IMR-90 (cell line): ENCODE measurements around the gene EFEMP1. TPM values are rescaled to one million over a fixed set of nuclear protein-coding genes. Genes with fewer than 3 reads are reported as not detected.

Experiments used
- ATAC-seq: fragments of 200-7000 bp; cut with Tn5 transposase; 2 replicates; pipeline ENCODE4 v1.9.1; 2020; ENCODE audit warnings: low read depth, mild to moderate bottlenecking, moderate library complexity
- BruUV-seq: library from RNA; stranded (reverse); fragments of 400-500 nt; replicated peaks from 2 replicates; lab custom pipeline; 2021; lab: Mats Ljungman, UMichigan
- CTCF ChIA-PET: fragments of 300-600 bp; formaldehyde crosslinking; extraction: SDS; loops from one replicate; lab custom pipeline; 2021; ENCODE audit warnings: antibody characterized with exemption; lab: Yijun Ruan, JAX
- POLR2A ChIA-PET: fragments of 300-600 bp; sonication (Branson Sonifier 250); formaldehyde crosslinking; loops from one replicate; lab custom pipeline; 2022; ENCODE audit warnings: antibody characterized with exemption; ENCODE audit not compliant: unreplicated experiment; lab: Charles Lee
- DNase-seq: peaks from one replicate; pipeline ENCODE4 v3.0.0; 2013
- H2AFZ ChIP-seq: replicated peaks from 2 replicates; pipeline ENCODE3; 2013; ENCODE audit warnings: low read length, mild to moderate bottlenecking; ENCODE audit not compliant: poor library complexity
- H2AK5ac ChIP-seq: 2 replicates; pipeline ENCODE4 v1.6.1; 2013; ENCODE audit warnings: low read depth, low read length, inconsistent platforms
- H2AK9ac ChIP-seq: replicated peaks from 2 replicates; pipeline ENCODE3; 2013; ENCODE audit warnings: mild to moderate bottlenecking, low read depth, low read length, moderate library complexity; ENCODE audit not compliant: poor library complexity
- H2BK120ac ChIP-seq: 2 replicates; pipeline ENCODE4 v1.6.1; 2013; ENCODE audit warnings: low read depth, low read length, inconsistent platforms
- H2BK15ac ChIP-seq: 3 replicates; pipeline ENCODE4 v1.6.1; 2013; ENCODE audit warnings: low read depth, low read length, inconsistent platforms
- H2BK20ac ChIP-seq: 2 replicates; pipeline ENCODE4 v1.6.1; 2013; ENCODE audit warnings: low read depth, mild to moderate bottlenecking, inconsistent platforms, low read length, moderate library complexity
- H2BK5ac ChIP-seq: 2 replicates; pipeline ENCODE4 v1.6.1; 2013; ENCODE audit warnings: mild to moderate bottlenecking, low read depth, low read length, inconsistent platforms; ENCODE audit not compliant: poor library complexity, severe bottlenecking
- H3K14ac ChIP-seq: replicated peaks from 2 replicates; pipeline ENCODE4 v1.6.1; 2013; ENCODE audit warnings: low read depth, low read length, inconsistent platforms
- H3K18ac ChIP-seq: 2 replicates; pipeline ENCODE4 v1.6.1; 2013; ENCODE audit warnings: low read depth, low read length, control low read depth
- H3K23ac ChIP-seq: 2 replicates; pipeline ENCODE4 v1.6.1; 2013; ENCODE audit warnings: low read depth, low read length, inconsistent platforms
- H3K27ac ChIP-seq: 2 replicates; pipeline ENCODE4 v1.5.1; 2013; ENCODE audit warnings: mild to moderate bottlenecking, control low read depth, low read length; ENCODE audit not compliant: insufficient read depth
- H3K27me3 ChIP-seq: 2 replicates; pipeline ENCODE4 v1.6.1; 2013; ENCODE audit warnings: low read length; ENCODE audit not compliant: control insufficient read depth, insufficient read depth
- H3K36me3 ChIP-seq: 2 replicates; pipeline ENCODE4 v1.6.1; 2013; ENCODE audit warnings: low read length, mixed read lengths; ENCODE audit not compliant: control insufficient read depth, insufficient read depth
- H3K4ac ChIP-seq: 2 replicates; pipeline ENCODE4 v1.6.1; 2013; ENCODE audit warnings: low read depth, low read length, inconsistent platforms
- H3K4me1 ChIP-seq: 2 replicates; pipeline ENCODE4 v1.6.1; 2013; ENCODE audit warnings: low read length, mixed read lengths; ENCODE audit not compliant: control insufficient read depth, insufficient read depth
- H3K4me2 ChIP-seq: 2 replicates; pipeline ENCODE4 v1.6.1; 2013; ENCODE audit warnings: low read depth, mild to moderate bottlenecking, control low read depth, low read length, moderate library complexity
- H3K4me3 ChIP-seq: 2 replicates; pipeline ENCODE4 v1.5.1; 2013; ENCODE audit warnings: low read depth, mild to moderate bottlenecking, control low read depth, low read length, moderate library complexity; ENCODE audit not compliant: insufficient read depth
- H3K56ac ChIP-seq: 2 replicates; pipeline ENCODE4 v1.6.1; 2013; ENCODE audit warnings: low read length, inconsistent platforms; ENCODE audit not compliant: insufficient read depth; ENCODE audit errors: extremely low read depth
- H3K79me1 ChIP-seq, 2 experiments: 2 replicates each; pipeline ENCODE4 v1.6.1; 2013; ENCODE audit warnings: low read length in 2 of 2, inconsistent platforms in 1 of 2, low read depth in 1 of 2
- H3K9ac ChIP-seq: 2 replicates; pipeline ENCODE4 v1.6.1; 2013; ENCODE audit warnings: low read depth, low read length, control low read depth
- H3K9me1 ChIP-seq: 2 replicates; pipeline ENCODE4 v1.6.1; 2013; ENCODE audit warnings: low read length, inconsistent platforms; ENCODE audit not compliant: insufficient read depth
- H3K9me3 ChIP-seq: 2 replicates; pipeline ENCODE4 v1.6.1; 2013; ENCODE audit warnings: low read length; ENCODE audit not compliant: control insufficient read depth, insufficient read depth
- H4K20me1 ChIP-seq: 2 replicates; pipeline ENCODE4 v1.6.1; 2013; ENCODE audit warnings: low read length, inconsistent platforms; ENCODE audit not compliant: insufficient read depth
- H4K5ac ChIP-seq: 2 replicates; pipeline ENCODE4 v1.6.1; 2013; ENCODE audit warnings: mild to moderate bottlenecking, low read depth, low read length, control low read depth
- H4K8ac ChIP-seq, 2 experiments: 2 replicates each; pipeline ENCODE4 v1.6.1; 2013; ENCODE audit warnings: low read depth in 2 of 2, low read length in 2 of 2, control low read depth in 1 of 2, inconsistent platforms in 1 of 2
- H4K91ac ChIP-seq: 2 replicates; pipeline ENCODE4 v1.6.1; 2013; ENCODE audit warnings: low read depth, low read length, inconsistent platforms; ENCODE audit not compliant: insufficient read depth
- MAFK ChIP-seq: IDR thresholded peaks from 2 replicates; pipeline ENCODE4 v1.6.1; 2012; ENCODE audit warnings: low read depth, low read length, improper control_type of control experiment
- RAD21 ChIP-seq: IDR thresholded peaks from 2 replicates; pipeline ENCODE4 v1.6.1; 2012; ENCODE audit warnings: low read length, improper control_type of control experiment
- SMC3 ChIP-seq: fragments of 150-350 bp; IDR thresholded peaks from 2 replicates; pipeline ENCODE4 v1.6.1; 2016; ENCODE audit warnings: low read depth, mild to moderate bottlenecking, antibody characterized with exemption, low read length, moderate library complexity
- dilution Hi-C: fragments of 300-500 bp; cut with HindIII; formaldehyde crosslinking; loops from one replicate; pipeline ENCODE4 v1.14.3; 2018; ENCODE audit warnings: low sequenced_read_pairs; ENCODE audit not compliant: unreplicated experiment
- in situ Hi-C: fragments of 300-500 bp; cut with MboI; formaldehyde crosslinking; loops from 3 replicates; pipeline ENCODE4 v1.14.3; 2019; ENCODE audit warnings: low sequenced_read_pairs, inconsistent platforms, mixed read lengths
- intact Hi-C: fragments of 100-400 bp; cut with micrococcal nuclease; formaldehyde crosslinking; loops from 2 replicates; pipeline ENCODE4 v1.10.0; 2022
- polyA plus RNA-seq, 3 experiments: library from polyadenylated mRNA; depleted of rRNA; stranded (reverse); fragments of >200 nt; gene quantifications; 2 replicates each; pipeline ENCODE4 v1.2.3, GENCODE V29; 2012; ENCODE audit warnings: low replicate concordance in 1 of 3
- total RNA-seq: library from RNA; depleted of rRNA; stranded (reverse); fragments of >200 nt; gene quantifications from 2 replicates; pipeline ENCODE4 v1.2.3, GENCODE V29; 2012
- TF ChIP-seq, protein P1 (sequence below): conservative IDR thresholded peaks from 2 replicates; pipeline ENCODE4 v1.5.1; 2012; ENCODE audit warnings: mild to moderate bottlenecking, low read depth, low read length, improper control_type of control experiment
- TF ChIP-seq, protein P2 (sequence below): fragments of 150-350 bp; IDR thresholded peaks from 2 replicates; pipeline ENCODE4 v1.6.1; 2017; ENCODE audit warnings: mild to moderate bottlenecking, antibody characterized with exemption, low read length, low read depth

EFEMP1 gene
- total and polyA plus RNA-seq, 2 of the 4 experiments (the other 2 are of a cell fraction) = 214 to 219 TPM

DNA sequence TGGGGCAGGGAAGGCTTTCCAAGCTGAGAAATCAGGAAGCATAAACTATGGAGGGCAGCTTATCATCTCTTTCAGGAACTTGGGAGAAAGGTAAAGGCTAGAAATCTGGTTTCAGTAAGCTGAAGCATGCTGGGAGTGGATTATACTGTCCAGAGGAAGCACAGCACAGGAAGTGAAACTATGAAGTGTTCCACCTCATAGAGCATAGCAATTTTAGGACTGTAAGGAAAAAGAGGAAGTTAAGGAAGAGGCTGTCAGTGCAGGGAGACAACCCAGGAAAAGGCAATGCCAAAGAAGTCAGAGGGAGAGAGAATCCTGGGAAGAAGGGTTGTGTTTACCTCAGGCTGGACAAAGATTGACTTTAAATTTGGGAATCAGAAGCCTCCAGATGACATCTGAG, 51.9 kb downstream of the EFEMP1 start:
- peak overlapping the region; percentile 9 for H2AFZ ChIP-seq
- DNase-seq (no peak), ATAC-seq (no peak)
- ChIA-PET CTCF (no interaction called here), POLR2A (interaction anchor here (0.6 kb wide), 1 partner anchor 33 kb away, joined by 3 read pairs; no protein-coding TSS in a partner anchor)
- in situ Hi-C loops (no loop called here), dilution Hi-C loops (no loop called here), intact Hi-C loops (no loop called here)
- H3K9me3 ChIP-seq = no peaks in the 10 kb centered on the region
- H3K56ac ChIP-seq = no peak overlapping the region
- no peak overlapping the region for H3K4ac ChIP-seq
- H4K8ac ChIP-seq = peak overlapping the region; percentile 16 to 25; a peak in 2 of 4 replicates
- no peak overlapping the region for H2BK20ac ChIP-seq
- no peak overlapping the region for H2AK9ac ChIP-seq
- peaks cover 29% of the 10 kb centered on the region for H3K36me3 ChIP-seq
- no peak overlapping the region for H3K23ac ChIP-seq
- H2BK15ac ChIP-seq = no peak overlapping the region
- H3K9me1 ChIP-seq = peaks cover 11% of the 10 kb centered on the region
- no peak overlapping the region for H3K4me3 ChIP-seq
- no peak overlapping the region for H3K27ac ChIP-seq
- H3K79me1 ChIP-seq = peaks cover 3 to 12% of the 10 kb centered on the region in 2 experiments; a peak in 2 of 4 replicates
- H4K91ac ChIP-seq = peak overlapping the region; percentile 14; the same call in 1 of the 2 replicates
- no peak for TF ChIP-seq MAFK
- TF ChIP-seq SMC3 = no peak
- TF ChIP-seq, protein P1, sequence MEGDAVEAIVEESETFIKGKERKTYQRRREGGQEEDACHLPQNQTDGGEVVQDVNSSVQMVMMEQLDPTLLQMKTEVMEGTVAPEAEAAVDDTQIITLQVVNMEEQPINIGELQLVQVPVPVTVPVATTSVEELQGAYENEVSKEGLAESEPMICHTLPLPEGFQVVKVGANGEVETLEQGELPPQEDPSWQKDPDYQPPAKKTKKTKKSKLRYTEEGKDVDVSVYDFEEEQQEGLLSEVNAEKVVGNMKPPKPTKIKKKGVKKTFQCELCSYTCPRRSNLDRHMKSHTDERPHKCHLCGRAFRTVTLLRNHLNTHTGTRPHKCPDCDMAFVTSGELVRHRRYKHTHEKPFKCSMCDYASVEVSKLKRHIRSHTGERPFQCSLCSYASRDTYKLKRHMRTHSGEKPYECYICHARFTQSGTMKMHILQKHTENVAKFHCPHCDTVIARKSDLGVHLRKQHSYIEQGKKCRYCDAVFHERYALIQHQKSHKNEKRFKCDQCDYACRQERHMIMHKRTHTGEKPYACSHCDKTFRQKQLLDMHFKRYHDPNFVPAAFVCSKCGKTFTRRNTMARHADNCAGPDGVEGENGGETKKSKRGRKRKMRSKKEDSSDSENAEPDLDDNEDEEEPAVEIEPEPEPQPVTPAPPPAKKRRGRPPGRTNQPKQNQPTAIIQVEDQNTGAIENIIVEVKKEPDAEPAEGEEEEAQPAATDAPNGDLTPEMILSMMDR = no peak
- TF ChIP-seq RAD21 = no peak
- TF ChIP-seq, protein P2, sequence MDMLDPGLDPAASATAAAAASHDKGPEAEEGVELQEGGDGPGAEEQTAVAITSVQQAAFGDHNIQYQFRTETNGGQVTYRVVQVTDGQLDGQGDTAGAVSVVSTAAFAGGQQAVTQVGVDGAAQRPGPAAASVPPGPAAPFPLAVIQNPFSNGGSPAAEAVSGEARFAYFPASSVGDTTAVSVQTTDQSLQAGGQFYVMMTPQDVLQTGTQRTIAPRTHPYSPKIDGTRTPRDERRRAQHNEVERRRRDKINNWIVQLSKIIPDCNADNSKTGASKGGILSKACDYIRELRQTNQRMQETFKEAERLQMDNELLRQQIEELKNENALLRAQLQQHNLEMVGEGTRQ = no peak
- H3K4me1 ChIP-seq = peaks cover 11% of the 10 kb centered on the region
- H2BK120ac ChIP-seq = peak overlapping the region; percentile 10; the same call in 1 of the 2 replicates
- no peak overlapping the region for H3K4me2 ChIP-seq
- no peak overlapping the region for H3K14ac ChIP-seq
- no peaks in the 10 kb centered on the region for H4K20me1 ChIP-seq
- H3K18ac ChIP-seq = peak overlapping the region; percentile 2; the same call in 1 of the 2 replicates
- no peak overlapping the region for H3K9ac ChIP-seq
- peak overlapping the region; percentile 52; the same call in 1 of the 2 replicates for H4K5ac ChIP-seq
- no TSS peak for BruUV-seq
- peak overlapping the region; percentile 18 for H2BK5ac ChIP-seq
- H3K27me3 ChIP-seq = no peaks in the 10 kb centered on the region
- no peak overlapping the region for H2AK5ac ChIP-seq
